AG08396 (cell line): ENCODE data around the gene MED9.

Experiments
- DNase-seq: peaks from one replicate; pipeline ENCODE4 v3.0.0; 2012; ENCODE audit warnings: low spot score, mixed read lengths

MED9 gene

GRCh38 chr17:17537311-17538099, 60.7 kb downstream of the MED9 start:
- DNase-seq = no peak

- no peak for DNase-seq
These were observed 61.9 kb downstream of the MED9 start for GRCh38 chr17:17538417-17539391.

- no peak for DNase-seq
These were observed 62.8 kb downstream of the MED9 start for GRCh38 chr17:17539591-17539990.

- DNase-seq = no peak
These were observed 63.6 kb downstream of the MED9 start for GRCh38 chr17:17540278-17540906.

- DNase-seq = no peak
These were observed 64.3 kb downstream of the MED9 start for GRCh38 chr17:17540935-17541639.

GRCh38 chr17:17541640-17542001, 64.8 kb downstream of the MED9 start:
- no peak for DNase-seq
